Stimulated activated CD4-positive, alpha-beta T cell treated with anti-CD3 and anti-CD28 coated beads, Interleukin-1b, Interleukin-23, amount 100 ng/mL, for 4 hours (primary cell): ENCODE measurements around the gene GRIN2B.

Experiments used
- DNase-seq, 2 donors: peaks; one replicate each; pipeline ENCODE4 v3.0.0-alpha.2; 2020; ENCODE audit warnings: low read depth in 2 of 2

The GRIN2B gene

DNA sequence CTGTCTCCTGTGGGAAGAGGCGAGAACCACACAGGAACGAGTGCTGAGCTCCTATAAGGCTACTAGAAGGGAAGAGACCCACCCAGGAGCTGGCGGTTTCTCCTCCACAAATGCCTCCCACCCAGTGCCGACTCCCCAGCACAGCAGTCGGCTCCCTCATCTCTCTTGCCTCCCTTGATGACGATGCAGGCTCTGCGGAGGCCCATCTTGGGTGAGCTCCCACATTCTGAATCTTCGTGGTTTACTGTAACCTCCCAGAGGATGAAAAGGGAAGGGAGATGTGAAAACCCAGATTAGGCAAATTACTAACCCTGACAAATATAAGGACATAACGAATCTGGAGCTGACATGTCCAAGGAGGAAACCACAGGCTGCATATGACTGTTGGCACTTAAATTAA lies 23.8 kb downstream of the GRIN2B start:
- no peak for DNase-seq

GRCh38 chr12:13956060-13956590 lies 25.3 kb downstream of the GRIN2B start:
- DNase-seq: no peak

GRCh38 chr12:13952096-13952495 lies 29.3 kb downstream of the GRIN2B start:
- DNase-seq: no peak

- no peak for DNase-seq
Measured at GRCh38 chr12:13950502-13950901, 30.9 kb downstream of the GRIN2B start.

DNA sequence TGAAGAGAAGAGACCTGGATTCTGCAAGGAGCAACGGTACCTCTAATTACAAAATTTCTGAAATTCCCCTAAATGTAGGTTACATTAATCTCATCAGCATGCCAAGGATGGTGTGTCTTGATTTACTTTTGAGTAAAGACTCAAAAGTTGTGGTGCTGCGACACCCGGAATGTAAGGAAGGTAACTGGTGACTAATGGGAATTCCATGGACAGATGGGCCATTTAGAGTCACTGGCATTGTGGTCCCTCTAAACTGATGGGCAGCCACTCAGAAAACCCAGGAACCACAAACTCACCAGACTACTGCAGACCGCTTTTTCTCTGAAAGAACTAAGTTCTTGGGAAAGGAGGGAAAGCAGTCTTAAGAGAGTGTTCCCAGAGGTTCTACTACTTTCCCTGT lies 32.8 kb downstream of the GRIN2B start:
- no peak for DNase-seq

- DNase-seq: no peak
Measured at GRCh38 chr12:13947276-13947946, 34.0 kb downstream of the GRIN2B start.

DNA sequence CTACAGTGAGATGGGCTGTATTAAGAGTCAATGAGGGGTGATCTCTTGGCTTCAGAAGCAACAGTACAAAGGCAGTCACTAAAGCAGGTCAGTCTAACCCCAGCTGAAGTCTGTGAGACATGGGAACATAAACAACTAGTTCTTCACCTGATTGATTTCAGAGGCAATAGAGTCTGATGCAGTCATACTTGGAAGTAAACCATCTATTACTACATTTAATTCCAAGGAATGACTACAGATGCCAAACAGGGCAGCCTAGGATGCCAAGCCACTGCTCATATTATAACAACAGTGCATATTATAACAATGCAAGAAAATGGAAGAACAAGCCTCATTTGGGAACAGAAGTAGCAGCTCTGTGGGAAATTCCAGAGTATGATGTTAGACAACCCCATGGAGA lies 35.8 kb downstream of the GRIN2B start:
- no peak for DNase-seq

DNA sequence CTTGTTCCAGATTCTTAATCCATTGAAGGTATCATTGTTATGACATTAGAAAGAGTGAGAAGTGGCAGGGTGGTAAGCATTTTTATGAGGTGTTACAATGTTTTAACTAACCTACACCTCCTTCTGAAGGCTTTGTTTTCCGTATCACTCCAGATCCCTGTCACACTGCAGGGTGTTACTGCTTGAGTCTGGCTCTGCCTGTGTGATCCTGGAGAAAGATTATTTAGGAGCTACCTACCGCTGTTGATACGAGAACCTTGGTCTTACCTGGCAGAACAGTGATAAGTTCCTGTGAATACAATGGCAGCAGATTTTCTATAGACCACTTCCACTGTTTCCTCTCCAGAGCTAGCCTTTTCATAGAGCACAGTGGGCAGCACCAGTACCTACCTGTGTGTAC lies 36.2 kb downstream of the GRIN2B start:
- DNase-seq: no peak

DNA sequence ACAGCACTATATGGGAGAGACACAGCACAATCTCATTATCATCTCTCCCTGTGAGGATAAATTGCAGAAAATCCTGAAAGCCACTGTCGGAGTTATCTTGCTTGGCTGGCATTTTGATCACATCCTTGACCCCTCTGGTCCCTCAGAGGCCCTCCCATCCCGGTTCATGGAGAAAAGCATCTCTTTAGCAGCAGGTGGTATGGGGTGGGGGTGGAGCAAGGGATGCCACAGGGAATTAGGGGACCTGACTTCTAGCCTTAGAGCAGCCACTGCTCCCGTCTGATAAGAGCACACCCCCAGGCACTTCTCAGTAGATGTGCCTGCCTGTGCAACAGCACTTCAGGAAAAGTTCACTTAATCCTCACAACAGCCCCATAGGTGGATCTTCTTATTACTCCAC lies 38.6 kb downstream of the GRIN2B start:
- no peak for DNase-seq

GRCh38 chr12:13941258-13942249 lies 39.8 kb downstream of the GRIN2B start:
- DNase-seq: no peak

GRCh38 chr12:13940335-13940865 lies 41.0 kb downstream of the GRIN2B start:
- DNase-seq: no peak

- no peak for DNase-seq
Measured at GRCh38 chr12:13937735-13938134, 43.7 kb downstream of the GRIN2B start.

GRCh38 chr12:13935169-13935568 lies 46.2 kb downstream of the GRIN2B start:
- DNase-seq: no peak
